Choroid plexus epithelial cell (primary cell): ENCODE measurements around the gene MOB3C.

ENCODE experiments used
- DNase-seq: peaks from one replicate; pipeline ENCODE4 v3.0.0-alpha.2; 2010; ENCODE audit warnings: low read depth
- H3K4me3 ChIP-seq: 2 replicates; pipeline ENCODE4 v1.5.1; 2011; ENCODE audit warnings: low read depth, mild to moderate bottlenecking, control low read depth, low read length, moderate library complexity
- CTCF ChIP-seq: conservative IDR thresholded peaks from 2 replicates; pipeline ENCODE4 v1.5.1; 2011; ENCODE audit warnings: low read depth, mild to moderate bottlenecking, control low read depth, inconsistent platforms, low read length, moderate library complexity

MOB3C gene

GRCh38 chr1:46637444-46638083, 21.0 kb upstream of the MOB3C start:
- no peak overlapping the region for H3K4me3 ChIP-seq
- DNase-seq: no peak
- no peak for TF ChIP-seq CTCF

- H3K4me3 ChIP-seq: no peak overlapping the region
- TF ChIP-seq CTCF: no peak
- DNase-seq: no peak
Measured at GRCh38 chr1:46635205-46635604, 18.6 kb upstream of the MOB3C start.

- no peak for TF ChIP-seq CTCF
- H3K4me3 ChIP-seq: no peak overlapping the region
Measured at GRCh38 chr1:46630719-46631118, 14.1 kb upstream of the MOB3C start.

GRCh38 chr1:46623743-46624644, 7.4 kb upstream of the MOB3C start:
- no peak for TF ChIP-seq CTCF
- H3K4me3 ChIP-seq: no peak overlapping the region
- DNase-seq: peak; percentile 15

More at GRCh38 chr1:46630719-46631118, 14.1 kb upstream of the MOB3C start:
- DNase-seq: no peak

- peak; percentile 76 for TF ChIP-seq CTCF
- peak overlapping the region; percentile 7 for H3K4me3 ChIP-seq
- peak; percentile 91 for DNase-seq
Measured at GRCh38 chr1:46622344-46622743, 5.7 kb upstream of the MOB3C start.

GRCh38 chr1:46621930-46622329, 5.3 kb upstream of the MOB3C start:
- no peak for DNase-seq
- no peak overlapping the region for H3K4me3 ChIP-seq

More at GRCh38 chr1:46621930-46622329, 5.3 kb upstream of the MOB3C start:
- no peak for TF ChIP-seq CTCF
